Activated CD4-positive, alpha-beta T cell treated with anti-CD3 and anti-CD28 coated beads, Interleukin-2, amount 10 ng/mL, durations not matched to agents 7 days and 5 days (primary cell): Measurements from ENCODE around the gene RSAD2. TPM values are rescaled to one million over a fixed set of nuclear protein-coding genes. Genes with fewer than 3 reads are reported as not detected.
A peak's percentile ranks its signal among the peaks of the same experiment; 100 is the strongest.
"Not testable (repeated sequence)": the region's sequence is repeated elsewhere in the genome, so short reads cannot be mapped to it uniquely, and the experiment has no call there.

Source experiments
- CTCF ChIA-PET: fragments of 350-600 bp; sonication (Branson Sonifier 250); formaldehyde crosslinking; loops from one replicate; lab custom pipeline; 2021; ENCODE audit warnings: antibody characterized with exemption; lab: Charles Lee
- POLR2A ChIA-PET: fragments of 350-600 bp; sonication (Branson Sonifier 250); formaldehyde crosslinking; loops from one replicate; lab custom pipeline; 2021; ENCODE audit warnings: antibody characterized with exemption; lab: Charles Lee
- DNase-seq: peaks from one replicate; pipeline ENCODE4 v3.0.0-alpha.2; 2020
- H3K27ac Mint-ChIP-seq: one replicate; pipeline ENCODE4 v1.8.0; 2021; ENCODE audit warnings: mild to moderate bottlenecking, moderate library complexity, mixed read lengths
- H3K27me3 Mint-ChIP-seq: one replicate; pipeline ENCODE4 v1.8.0; 2021; ENCODE audit warnings: mixed read lengths
- H3K36me3 Mint-ChIP-seq: one replicate; pipeline ENCODE4 v1.8.0; 2021; ENCODE audit warnings: low read depth, mixed read lengths
- H3K4me1 Mint-ChIP-seq: one replicate; pipeline ENCODE4 v1.8.0; 2021; ENCODE audit warnings: mixed read lengths
- H3K4me3 Mint-ChIP-seq: one replicate; pipeline ENCODE4 v1.8.0; 2021; ENCODE audit warnings: mild to moderate bottlenecking, moderate library complexity, mixed read lengths
- H3K9me3 Mint-ChIP-seq: one replicate; pipeline ENCODE4 v1.8.0; 2021; ENCODE audit warnings: mixed read lengths
- total RNA-seq, 2 experiments: library from RNA; stranded (reverse); gene quantifications; one replicate each; pipeline ENCODE4 v1.2.3, GENCODE V29; 2021

RSAD2 gene
- total RNA-seq, 2 experiments from 2014 or later = 100 to 101 TPM

GRCh38 chr2:6931753-6932152, 54.2 kb downstream of the RSAD2 start:
- Mint-ChIP-seq H3K4me3 (no peak overlapping the region), H3K9me3 (peaks cover 12% of the 10 kb centered on the region), H3K4me1 (peaks cover 79% of the 10 kb centered on the region), H3K36me3 (peaks cover 72% of the 10 kb centered on the region), H3K27ac (no peak overlapping the region), H3K27me3 (no peaks in the 10 kb centered on the region)
- ChIA-PET POLR2A (no interaction called here), CTCF (interaction anchor here (1.1 to 2.8 kb wide), 2 partner anchors 12 to 51 kb away, joined by 3 to 10 read pairs; no protein-coding TSS in a partner anchor)
- DNase-seq = no peak

- H3K4me1 Mint-ChIP-seq = peaks cover 78% of the 10 kb centered on the region
- CTCF ChIA-PET = interaction anchor here (1.1 to 2.8 kb wide), 2 partner anchors 12 to 51 kb away, joined by 3 to 10 read pairs; no protein-coding TSS in a partner anchor
- no peak for DNase-seq
- H3K9me3 Mint-ChIP-seq = peaks cover 9% of the 10 kb centered on the region
- POLR2A ChIA-PET = no interaction called here
- peaks cover 68% of the 10 kb centered on the region for H3K36me3 Mint-ChIP-seq
- H3K27ac Mint-ChIP-seq = no peak overlapping the region
- H3K4me3 Mint-ChIP-seq = no peak overlapping the region
- no peaks in the 10 kb centered on the region for H3K27me3 Mint-ChIP-seq
Measured at GRCh38 chr2:6932206-6932605, 54.6 kb downstream of the RSAD2 start.

- peaks cover 64% of the 10 kb centered on the region for H3K36me3 Mint-ChIP-seq
- DNase-seq = no peak
- CTCF ChIA-PET = interaction anchor here (1.1 to 2.8 kb wide), 3 partner anchors 10 to 50 kb away, joined by 3 to 10 read pairs (median 3); no protein-coding TSS in a partner anchor
- no peaks in the 10 kb centered on the region for H3K27me3 Mint-ChIP-seq
- peaks cover 9% of the 10 kb centered on the region for H3K9me3 Mint-ChIP-seq
- POLR2A ChIA-PET = no interaction called here
- H3K27ac Mint-ChIP-seq = no peak overlapping the region
- no peak overlapping the region for H3K4me3 Mint-ChIP-seq
- H3K4me1 Mint-ChIP-seq = peaks cover 81% of the 10 kb centered on the region
Measured at GRCh38 chr2:6932828-6933227, 55.3 kb downstream of the RSAD2 start.

DNA sequence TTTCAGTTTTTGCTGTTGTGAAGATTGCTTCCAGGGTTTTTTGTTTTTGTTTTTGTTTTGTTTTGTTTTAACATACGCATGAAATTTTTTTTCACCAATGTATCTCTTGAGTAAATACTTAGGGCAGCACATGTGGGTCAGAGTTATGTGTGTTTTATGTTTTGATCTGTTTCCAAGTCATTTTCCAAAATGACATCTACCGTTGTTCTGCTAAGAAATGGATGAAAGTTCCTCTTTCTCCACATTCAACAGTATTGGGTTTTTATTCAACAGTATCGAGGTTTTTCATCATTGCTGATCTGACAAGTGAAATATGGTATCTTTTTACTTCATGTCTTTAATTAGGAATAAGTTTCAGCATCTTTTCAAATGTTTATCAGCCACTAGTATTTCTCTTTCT, 56.3 kb downstream of the RSAD2 start:
- no peak overlapping the region for H3K27ac Mint-ChIP-seq
- ChIA-PET CTCF (interaction anchor here (0.8 to 2.8 kb wide), 3 partner anchors 11 to 23 kb away, joined by 3 to 12 read pairs (median 3); no protein-coding TSS in a partner anchor), POLR2A (no interaction called here)
- peaks cover 74% of the 10 kb centered on the region for H3K4me1 Mint-ChIP-seq
- H3K36me3 Mint-ChIP-seq = peaks cover 57% of the 10 kb centered on the region
- H3K9me3 Mint-ChIP-seq = peaks cover 3% of the 10 kb centered on the region
- H3K4me3 Mint-ChIP-seq = no peak overlapping the region
- H3K27me3 Mint-ChIP-seq = no peaks in the 10 kb centered on the region
- DNase-seq = no peak

GRCh38 chr2:6934345-6934744, 56.8 kb downstream of the RSAD2 start:
- Mint-ChIP-seq H3K4me1 (peaks cover 74% of the 10 kb centered on the region), H3K36me3 (peaks cover 55% of the 10 kb centered on the region), H3K4me3 (no peak overlapping the region), H3K9me3 (peaks cover 3% of the 10 kb centered on the region), H3K27me3 (no peaks in the 10 kb centered on the region), H3K27ac (no peak overlapping the region)
- ChIA-PET CTCF (interaction anchor here (2.8 kb wide), 1 partner anchor 18 kb away, joined by 12 read pairs; no protein-coding TSS in a partner anchor), POLR2A (no interaction called here)
- no peak for DNase-seq

- ChIA-PET CTCF (interaction anchor here (2.8 kb wide), 1 partner anchor 18 kb away, joined by 12 read pairs; no protein-coding TSS in a partner anchor), POLR2A (no interaction called here)
- DNase-seq = no peak
- Mint-ChIP-seq H3K4me1 (peaks cover 68% of the 10 kb centered on the region), H3K27ac (no peak overlapping the region), H3K27me3 (no peaks in the 10 kb centered on the region), H3K36me3 (peaks cover 50% of the 10 kb centered on the region), H3K4me3 (no peak overlapping the region), H3K9me3 (peaks cover 3% of the 10 kb centered on the region)
Measured at GRCh38 chr2:6934758-6935651, 57.4 kb downstream of the RSAD2 start.

DNA sequence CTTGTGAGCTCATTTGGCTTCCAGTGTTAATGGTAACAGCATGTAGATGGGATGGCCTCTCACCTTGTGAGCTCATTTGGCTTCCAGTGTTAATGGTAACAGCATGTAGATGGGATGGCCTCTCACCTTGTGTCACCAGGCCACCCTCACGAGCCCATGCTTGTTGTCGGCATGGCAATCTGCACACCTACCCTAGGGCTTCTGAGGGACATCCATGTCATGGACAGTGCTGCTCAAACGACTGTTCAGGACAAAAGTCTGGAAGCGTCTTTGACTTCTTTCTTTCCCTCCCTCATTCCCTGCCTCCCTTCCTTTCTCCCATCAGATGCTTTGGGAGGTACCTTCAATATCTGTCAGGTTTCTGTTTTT, 58.1 kb downstream of the RSAD2 start:
- Mint-ChIP-seq H3K4me1 (peaks cover 67% of the 10 kb centered on the region), H3K36me3 (peaks cover 49% of the 10 kb centered on the region)
- DNase-seq, POLR2A ChIA-PET, H3K27me3 Mint-ChIP-seq, H3K9me3 Mint-ChIP-seq, H3K4me3 Mint-ChIP-seq, H3K27ac Mint-ChIP-seq: not testable (repeated sequence)
- CTCF ChIA-PET = interaction anchor here (2.8 kb wide), 1 partner anchor 19 kb away, joined by 12 read pairs; no protein-coding TSS in a partner anchor

DNA sequence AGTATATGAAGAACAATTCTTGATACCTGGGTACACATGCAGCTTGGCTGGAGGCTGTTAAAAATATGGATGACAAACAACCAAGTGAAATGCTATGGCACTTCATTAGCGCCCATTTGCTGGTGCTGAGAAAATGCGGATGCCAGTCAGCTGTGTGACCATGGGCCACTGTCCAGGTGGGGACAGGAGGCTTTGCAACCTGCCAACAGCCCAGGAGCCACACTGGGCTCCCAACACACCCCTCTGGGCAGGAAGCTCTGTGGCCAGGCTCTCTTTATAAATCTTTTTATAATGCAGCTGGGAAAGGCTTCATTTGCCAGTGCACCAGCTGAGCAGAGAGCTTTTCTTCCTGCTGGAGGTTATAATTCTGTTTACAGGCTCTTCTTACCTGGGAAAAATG, 59.6 kb downstream of the RSAD2 start:
- no peak for DNase-seq
- Mint-ChIP-seq H3K4me3 (no peak overlapping the region), H3K9me3 (no peaks in the 10 kb centered on the region), H3K4me1 (peaks cover 55% of the 10 kb centered on the region), H3K27ac (no peak overlapping the region), H3K27me3 (no peaks in the 10 kb centered on the region), H3K36me3 (peaks cover 49% of the 10 kb centered on the region)
- POLR2A ChIA-PET = no interaction called here
- CTCF ChIA-PET = no interaction called here

DNA sequence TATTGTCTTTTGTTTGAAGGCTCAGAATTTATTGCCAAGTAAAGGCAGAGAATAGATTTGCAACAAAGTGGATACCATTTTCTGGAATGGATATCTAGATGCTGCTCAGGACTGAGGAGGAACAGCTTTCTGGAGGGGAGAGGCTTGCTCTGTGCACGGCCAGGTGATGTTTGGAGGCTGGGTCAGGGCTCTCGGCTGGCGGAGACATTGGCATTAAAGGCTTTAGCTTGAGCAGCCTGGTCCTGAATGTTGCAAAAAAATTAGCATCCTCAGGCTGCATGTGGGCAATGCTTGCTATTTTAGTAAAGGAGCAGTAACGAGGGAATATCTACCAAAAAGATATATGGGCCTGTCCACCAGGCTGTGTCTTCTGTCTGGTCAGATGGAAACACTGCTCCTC, 60.0 kb downstream of the RSAD2 start:
- Mint-ChIP-seq H3K36me3 (peaks cover 50% of the 10 kb centered on the region), H3K27me3 (no peaks in the 10 kb centered on the region), H3K4me3 (no peak overlapping the region), H3K9me3 (no peaks in the 10 kb centered on the region), H3K27ac (no peak overlapping the region), H3K4me1 (peaks cover 53% of the 10 kb centered on the region)
- no peak for DNase-seq
- POLR2A ChIA-PET = no interaction called here
- CTCF ChIA-PET = no interaction called here

DNA sequence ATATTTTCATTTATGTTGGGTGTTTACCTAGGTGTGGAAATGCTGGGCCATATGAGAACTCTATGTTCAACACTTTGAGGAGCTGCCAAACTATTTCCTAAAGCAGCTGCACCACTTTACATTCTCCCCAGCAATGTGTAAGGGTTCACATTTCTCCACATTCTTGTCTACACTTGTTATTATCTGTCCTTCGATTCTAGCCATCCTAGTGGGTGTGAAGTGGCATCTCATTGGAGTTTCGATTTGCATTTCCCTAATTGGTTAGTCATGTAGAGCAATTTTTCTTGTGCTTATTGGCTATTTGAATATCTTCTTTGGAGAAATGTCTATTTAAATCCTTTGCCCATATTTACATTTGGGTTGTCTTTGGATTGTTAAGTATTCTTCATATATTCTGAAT, 61.5 kb downstream of the RSAD2 start:
- Mint-ChIP-seq H3K4me1 (peaks cover 52% of the 10 kb centered on the region), H3K4me3 (no peak overlapping the region), H3K27ac (no peak overlapping the region), H3K36me3 (peaks cover 56% of the 10 kb centered on the region), H3K27me3 (no peaks in the 10 kb centered on the region), H3K9me3 (no peaks in the 10 kb centered on the region)
- POLR2A ChIA-PET = no interaction called here
- DNase-seq = no peak
- CTCF ChIA-PET = interaction anchor here (1.3 kb wide), 1 partner anchor 11 kb away, joined by 3 read pairs; no protein-coding TSS in a partner anchor

DNA sequence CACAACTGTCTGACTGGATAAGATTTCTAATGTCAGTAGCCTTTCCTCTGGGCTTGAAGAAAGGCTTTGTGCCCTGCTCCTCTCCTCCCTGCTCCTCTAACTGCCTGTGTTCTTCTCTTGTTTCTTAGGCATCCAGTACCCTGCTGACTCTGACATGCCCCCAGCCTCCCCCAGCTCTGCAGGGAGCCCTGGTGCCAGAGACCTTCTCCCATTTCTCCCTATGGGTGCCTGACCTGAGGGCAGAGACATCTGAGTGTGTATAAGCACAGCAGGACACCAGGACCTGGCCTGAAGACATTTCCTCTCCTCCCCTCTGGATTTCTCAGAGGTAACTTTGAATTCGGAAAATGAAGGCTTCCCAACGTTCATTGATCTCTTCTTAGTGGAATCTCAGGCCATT, 63.2 kb downstream of the RSAD2 start:
- Mint-ChIP-seq H3K4me3 (no peak overlapping the region), H3K4me1 (peaks cover 54% of the 10 kb centered on the region), H3K27ac (no peak overlapping the region), H3K27me3 (no peaks in the 10 kb centered on the region), H3K9me3 (no peaks in the 10 kb centered on the region), H3K36me3 (peaks cover 58% of the 10 kb centered on the region)
- POLR2A ChIA-PET = no interaction called here
- DNase-seq = no peak
- CTCF ChIA-PET = no interaction called here

GRCh38 chr2:6941299-6942046, 63.9 kb downstream of the RSAD2 start:
- peaks cover 49% of the 10 kb centered on the region for H3K4me1 Mint-ChIP-seq
- POLR2A ChIA-PET = no interaction called here
- H3K9me3 Mint-ChIP-seq = no peaks in the 10 kb centered on the region
- no peak overlapping the region for H3K27ac Mint-ChIP-seq
- CTCF ChIA-PET = no interaction called here
- DNase-seq = no peak
- no peak overlapping the region for H3K4me3 Mint-ChIP-seq
- H3K36me3 Mint-ChIP-seq = peaks cover 56% of the 10 kb centered on the region
- H3K27me3 Mint-ChIP-seq = no peaks in the 10 kb centered on the region

DNA sequence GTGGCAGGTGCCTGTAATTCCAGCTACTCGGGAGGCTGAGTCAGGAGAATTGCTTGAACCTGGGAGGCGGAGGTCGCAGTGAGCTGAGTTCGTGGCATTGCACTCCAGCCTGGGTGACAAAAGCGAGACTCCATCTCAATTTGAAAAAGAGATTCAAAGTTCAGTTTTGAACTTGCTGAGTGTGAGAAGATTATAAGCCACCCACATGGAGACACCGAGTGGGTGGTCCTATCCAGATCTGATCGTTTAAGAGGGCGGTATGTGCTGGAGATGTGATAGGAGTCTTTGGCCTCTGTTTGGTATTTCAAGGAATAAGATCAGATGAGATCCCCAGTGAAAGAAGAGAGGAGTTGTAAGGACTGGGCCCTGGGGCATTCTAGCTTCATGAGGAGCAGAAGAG, 65.3 kb downstream of the RSAD2 start:
- H3K27me3 Mint-ChIP-seq = no peaks in the 10 kb centered on the region
- H3K9me3 Mint-ChIP-seq = no peaks in the 10 kb centered on the region
- DNase-seq = no peak
- POLR2A ChIA-PET = no interaction called here
- H3K4me3 Mint-ChIP-seq = no peak overlapping the region
- peak overlapping the region; percentile 46 for H3K27ac Mint-ChIP-seq
- peaks cover 55% of the 10 kb centered on the region for H3K36me3 Mint-ChIP-seq
- CTCF ChIA-PET = no interaction called here
- H3K4me1 Mint-ChIP-seq = peaks cover 40% of the 10 kb centered on the region
